Smooth muscle cell of bladder (primary cell): ENCODE results near the gene PMPCA. TPM values are rescaled to one million over a fixed set of nuclear protein-coding genes. Genes with fewer than 3 reads are reported as not detected.

Experiments used
- total RNA-seq: library from RNA; depleted of rRNA; stranded (reverse); fragments of >200 nt; gene quantifications from 2 replicates; pipeline ENCODE4 v1.2.3, GENCODE V29; 2014

The PMPCA gene, protein sequence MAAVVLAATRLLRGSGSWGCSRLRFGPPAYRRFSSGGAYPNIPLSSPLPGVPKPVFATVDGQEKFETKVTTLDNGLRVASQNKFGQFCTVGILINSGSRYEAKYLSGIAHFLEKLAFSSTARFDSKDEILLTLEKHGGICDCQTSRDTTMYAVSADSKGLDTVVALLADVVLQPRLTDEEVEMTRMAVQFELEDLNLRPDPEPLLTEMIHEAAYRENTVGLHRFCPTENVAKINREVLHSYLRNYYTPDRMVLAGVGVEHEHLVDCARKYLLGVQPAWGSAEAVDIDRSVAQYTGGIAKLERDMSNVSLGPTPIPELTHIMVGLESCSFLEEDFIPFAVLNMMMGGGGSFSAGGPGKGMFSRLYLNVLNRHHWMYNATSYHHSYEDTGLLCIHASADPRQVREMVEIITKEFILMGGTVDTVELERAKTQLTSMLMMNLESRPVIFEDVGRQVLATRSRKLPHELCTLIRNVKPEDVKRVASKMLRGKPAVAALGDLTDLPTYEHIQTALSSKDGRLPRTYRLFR
- 35.4 and 47.1 TPM in 2 replicates for total RNA-seq

DNA sequence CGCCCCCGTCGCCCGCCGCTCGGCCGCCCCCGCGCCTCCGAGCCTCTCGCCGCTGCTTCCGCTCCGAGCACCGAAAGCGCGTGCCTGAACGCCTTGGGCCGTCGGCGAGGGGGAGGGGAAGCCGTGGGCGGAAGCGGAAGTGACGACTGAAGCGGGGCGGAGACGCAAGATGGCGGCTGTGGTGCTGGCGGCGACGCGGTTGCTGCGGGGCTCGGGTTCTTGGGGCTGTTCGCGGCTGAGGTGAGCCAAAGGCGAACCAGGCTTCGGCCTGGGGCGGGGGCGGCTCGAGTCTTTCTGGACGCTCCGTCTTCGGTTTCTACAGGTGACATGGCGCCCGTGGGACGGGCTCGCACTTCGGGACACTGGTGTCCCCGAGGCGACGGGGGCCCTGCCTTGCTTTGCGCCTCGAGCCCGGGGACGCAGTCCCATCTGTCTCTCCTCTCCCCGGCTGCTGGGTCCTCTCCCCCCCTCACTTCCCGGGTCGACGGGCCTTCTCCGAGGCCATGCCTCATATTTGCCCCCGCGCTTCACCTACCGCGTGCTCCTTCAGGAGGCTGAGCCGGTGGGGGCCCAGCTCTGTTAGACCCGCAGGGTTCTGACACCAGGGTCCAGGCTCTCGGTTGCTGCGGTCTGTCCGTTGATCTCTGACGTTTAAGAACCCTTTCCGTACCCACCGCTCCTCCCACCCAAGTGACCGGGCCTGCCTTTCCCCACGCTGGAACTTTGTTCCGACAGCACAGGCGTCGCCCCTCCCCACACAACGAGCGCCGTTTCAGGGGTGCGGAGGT is at the start of gene PMPCA, which contains the start of gene ENTR1:
PMPCA (plus strand) TSS at position 159 of the 788 bp plus-strand sequence; CDS start at position 170, 11 bp downstream.
ENTR1 (minus strand) TSS at position 115 of the 788 bp plus-strand sequence. CDS start 217 bp downstream, outside the sequence.

DNA sequence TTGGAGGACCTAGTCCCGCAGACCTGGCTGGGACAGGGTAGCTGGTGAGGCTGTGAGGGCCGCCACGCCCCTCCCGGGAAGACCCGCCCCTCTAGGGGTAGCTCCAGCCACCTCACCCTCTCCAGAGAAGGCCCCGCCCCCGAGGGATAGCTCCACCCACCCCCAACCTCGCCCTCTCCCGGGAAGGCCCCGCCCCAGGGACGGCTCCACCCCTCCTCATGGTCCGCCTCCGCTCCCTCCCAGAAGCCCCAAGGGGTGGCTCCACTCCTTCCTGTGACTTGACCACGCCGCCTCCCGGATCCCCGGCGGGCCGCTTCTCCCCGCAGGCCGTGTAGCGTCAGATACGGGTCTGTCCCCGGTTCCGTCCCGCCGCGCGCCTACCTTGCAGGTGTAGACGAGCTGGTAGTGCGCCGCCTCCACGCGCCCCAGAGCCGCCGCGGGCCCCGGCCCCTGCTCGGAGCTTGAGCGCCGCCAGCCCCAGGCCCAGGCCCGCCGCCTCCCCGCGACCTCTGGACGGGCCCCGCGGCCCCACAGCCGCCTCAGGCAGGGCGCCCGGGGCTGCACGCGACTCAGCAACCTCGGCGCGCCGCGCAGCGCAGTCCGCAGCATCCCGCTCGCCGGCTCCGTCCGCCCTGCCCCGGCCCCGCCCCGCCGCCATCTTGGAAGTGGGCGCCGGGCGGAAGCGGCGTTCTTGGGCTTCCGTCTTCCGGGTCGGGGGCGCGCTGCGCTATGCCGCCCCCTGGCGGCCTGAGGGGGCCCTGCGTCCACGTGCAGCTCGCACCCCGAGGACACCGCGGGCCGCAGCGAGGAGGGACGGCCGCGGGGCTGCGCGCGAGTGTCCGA is 47.1 kb upstream of the PMPCA start, which contains the start of gene DNLZ:
DNLZ (minus strand) TSS at position 639 of the 843 bp plus-strand sequence; CDS start at position 609, 30 bp downstream.

DNA sequence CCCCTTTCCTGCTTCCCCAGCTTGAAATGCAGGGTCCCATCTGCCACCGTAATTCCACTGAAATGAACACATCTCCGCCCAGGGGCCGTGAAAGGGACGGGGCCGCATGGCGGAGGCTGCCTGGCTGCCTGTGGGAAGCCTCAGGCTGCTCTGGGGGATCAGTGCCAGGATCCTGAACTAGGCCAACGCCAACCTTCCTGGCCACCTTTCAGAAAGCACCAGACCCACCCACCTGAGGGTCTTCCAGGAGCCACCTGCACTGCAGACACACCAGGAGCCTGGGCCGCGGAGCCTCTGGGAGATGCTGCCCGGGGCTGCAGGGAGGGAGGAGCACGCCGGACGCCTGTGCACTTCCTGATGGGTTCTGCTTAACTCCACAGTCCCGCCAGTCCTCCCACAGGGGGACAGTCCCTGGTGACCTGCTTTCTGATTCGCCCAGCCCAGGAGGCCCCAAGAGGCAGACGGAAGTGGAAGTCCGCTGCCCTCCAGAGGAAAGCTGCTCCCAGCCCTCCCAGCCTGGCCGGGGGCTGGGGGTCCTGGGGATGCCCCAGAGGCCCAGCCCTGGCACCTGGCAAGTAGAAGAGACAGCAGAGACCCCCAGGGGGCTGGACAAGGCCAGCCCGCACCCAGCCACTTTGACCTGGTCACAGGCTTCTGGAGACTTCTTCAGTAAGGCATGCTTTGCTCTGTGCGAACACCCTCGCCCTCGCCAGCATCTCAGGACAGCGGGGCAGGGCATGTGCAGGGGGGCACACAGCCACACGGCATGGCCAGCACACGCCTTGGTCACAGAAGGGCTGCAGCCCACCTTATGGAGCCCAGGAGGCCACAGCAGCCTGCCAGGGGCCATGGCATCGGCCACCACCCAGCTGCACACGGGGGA is 36.9 kb upstream of the PMPCA start, which contains the start of gene CARD9:
CARD9 (minus strand) TSS at position 370 of the 883 bp plus-strand sequence. CDS start 1,591 bp downstream, outside the sequence.

DNA sequence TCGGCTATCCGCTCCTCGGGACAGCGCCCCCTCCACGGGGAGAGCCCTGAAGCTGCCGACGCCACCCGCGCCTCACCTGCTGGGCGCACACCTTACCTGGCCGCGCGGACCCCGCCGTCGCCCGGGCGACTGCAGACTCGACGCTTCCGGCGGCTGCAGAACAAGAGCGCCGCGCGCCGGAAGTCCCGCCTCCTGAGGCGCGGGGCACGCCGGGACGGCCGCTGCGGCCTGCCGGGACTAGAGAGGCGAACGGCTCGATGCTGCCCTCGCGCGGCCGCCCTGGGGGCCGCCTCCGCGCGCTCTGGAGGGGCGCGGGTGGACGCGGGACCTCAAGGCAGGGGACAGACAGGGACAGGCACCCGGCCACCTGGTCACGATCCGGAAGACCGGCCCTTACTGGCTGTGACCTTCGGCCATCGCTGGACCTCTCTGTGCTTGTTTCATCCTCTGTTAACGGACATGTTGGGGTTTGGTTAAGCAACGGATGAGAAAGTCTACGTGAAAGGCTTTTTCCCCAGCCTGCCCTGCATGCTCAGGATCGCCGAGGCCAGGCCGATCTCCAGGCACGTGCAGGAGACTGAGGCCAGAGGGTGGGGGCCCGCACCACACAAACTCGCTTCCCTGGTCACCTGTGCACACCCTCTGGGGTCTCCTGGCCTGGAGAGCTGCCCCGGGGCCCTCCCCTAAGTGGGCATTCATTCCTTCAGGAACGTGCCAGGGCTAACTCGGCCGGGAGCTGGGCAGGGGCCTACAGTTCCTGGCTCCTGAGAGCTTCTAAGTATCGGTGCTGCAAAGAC is 10.2 kb upstream of the PMPCA start, which contains the start of gene SNAPC4:
SNAPC4 (minus strand) TSS at position 133 of the 797 bp plus-strand sequence. CDS start 1,742 bp downstream, outside the sequence.

DNA sequence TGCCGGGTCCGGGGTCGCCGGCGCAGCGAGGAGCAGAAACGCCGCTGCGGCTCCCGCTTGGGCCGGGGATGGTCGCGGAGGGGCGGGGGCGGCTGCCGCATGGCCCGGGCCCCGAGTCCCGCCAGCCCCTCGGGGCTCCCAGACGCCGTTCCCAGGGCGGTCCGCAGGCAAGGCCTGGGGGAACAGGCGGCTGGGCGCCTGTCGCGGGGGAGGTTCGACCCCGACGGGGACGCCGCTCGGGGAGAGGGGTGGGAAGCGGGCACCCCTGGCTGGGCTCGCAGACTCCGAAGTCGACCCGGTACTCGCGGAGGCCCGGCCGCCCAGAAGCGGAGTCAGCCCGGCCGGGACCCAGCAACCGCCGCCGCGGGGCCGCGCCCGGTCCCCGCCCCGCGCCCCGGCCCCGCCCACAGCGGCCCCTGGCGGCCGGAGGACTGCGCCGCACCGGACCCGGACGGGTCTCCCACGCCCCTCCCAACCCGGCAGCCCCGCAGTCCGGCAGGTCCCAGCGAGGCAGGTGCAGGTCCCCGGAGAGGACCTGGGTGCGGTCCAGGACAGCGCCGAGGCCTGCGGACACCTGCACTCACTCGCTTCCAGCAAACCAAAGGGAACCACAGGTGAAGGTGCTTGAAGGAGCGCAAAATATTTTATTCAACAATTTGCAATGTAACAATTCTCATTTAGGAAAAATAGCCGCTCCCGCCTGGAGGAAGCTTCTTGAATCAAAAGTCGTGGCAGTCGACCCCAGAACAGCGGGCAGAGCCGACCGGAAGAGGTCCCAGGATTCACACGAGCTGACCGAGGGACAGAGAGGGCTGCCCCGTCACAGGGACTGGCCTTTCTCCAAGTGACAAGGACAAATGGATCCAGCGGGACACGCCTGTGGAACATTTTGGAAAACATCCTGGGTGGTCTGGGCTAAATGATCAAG is 29.3 kb downstream of the PMPCA start, which contains the start of gene INPP5E:
INPP5E (minus strand) TSS at position 365 of the 928 bp plus-strand sequence. CDS start 426 bp downstream, outside the sequence.

Other genes starting within 250 kb of the PMPCA start
- not detected in 2 replicates for gene LHX3, start 205.5 kb upstream of the PMPCA start, total RNA-seq
- 9.1 and 10.3 TPM in 2 replicates for gene QSOX2, start 164.8 kb upstream of the PMPCA start, total RNA-seq
- under 0.01 TPM in 2 replicates for gene CCDC187, start 106.6 kb upstream of the PMPCA start, total RNA-seq
- gene GPSM1, start 83.1 kb upstream of the PMPCA start, total RNA-seq: 27.4 and 37.9 TPM in 2 replicates
- 10.7 and 13.4 TPM in 2 replicates for gene DNLZ, start 46.9 kb upstream of the PMPCA start, total RNA-seq
- 2.2 and 3.0 TPM in 2 replicates for gene CARD9, start 37.0 kb upstream of the PMPCA start, total RNA-seq
- gene SNAPC4, start 10.5 kb upstream of the PMPCA start, total RNA-seq: 5.1 and 6.6 TPM in 2 replicates
- gene ENTR1, start within 50 bp of the PMPCA start, total RNA-seq: 20.3 and 31.3 TPM in 2 replicates
- gene INPP5E, start 29.2 kb downstream of the PMPCA start, total RNA-seq: 4.1 and 4.5 TPM in 2 replicates
- 12.7 and 18.7 TPM in 2 replicates for gene SEC16A, start 72.4 kb downstream of the PMPCA start, total RNA-seq
- gene NOTCH1, start 135.4 kb downstream of the PMPCA start, total RNA-seq: 13.5 and 17.4 TPM in 2 replicates